Cardiac muscle cell (in vitro differentiated cells and primary cell): ENCODE measurements around the gene EVA1B. TPM values are rescaled to one million over a fixed set of nuclear protein-coding genes. Genes with fewer than 3 reads are reported as not detected.

Experiments
- DNase-seq, 2 donors: peaks; one replicate each; pipeline versions ENCODE4 v3.0.0 to v3.0.0-alpha.2; 2010 to 2017; ENCODE audit warnings: low read depth in 1 of 2, low spot score in 1 of 2
- H3K27ac ChIP-seq: fragments of 200-600 bp; sonication (generic); 2 replicates; pipeline ENCODE4 v1.5.1; 2016
- H3K27me3 ChIP-seq: fragments of 200-600 bp; sonication (generic); 2 replicates; pipeline ENCODE4 v1.6.0; 2016; ENCODE audit warnings: control low read depth
- H3K36me3 ChIP-seq: fragments of 200-600 bp; sonication (generic); 2 replicates; pipeline ENCODE4 v1.5.1; 2016; ENCODE audit warnings: control low read depth
- H3K4me1 ChIP-seq: fragments of 200-600 bp; sonication (generic); 2 replicates; pipeline ENCODE4 v1.8.1; 2017; ENCODE audit warnings: low read depth, mild to moderate bottlenecking, mixed run types
- H3K4me3 ChIP-seq: fragments of 200-600 bp; sonication (generic); 2 replicates; pipeline ENCODE4 v1.5.1; 2016; ENCODE audit warnings: mild to moderate bottlenecking
- H3K9me3 ChIP-seq: fragments of 200-600 bp; sonication (generic); 2 replicates; pipeline ENCODE4 v1.5.1; 2017; ENCODE audit warnings: low read depth, mild to moderate bottlenecking, control low read depth
- polyA plus RNA-seq: library from polyadenylated mRNA; unstranded; fragments of >200 nt; fragmentation: Nextera tagmentation; extraction: Ambion mirVana; gene quantifications from 2 replicates; pipeline ENCODE4 v1.2.1, GENCODE V29; 2016
- total RNA-seq: library from RNA; depleted of rRNA; stranded (reverse); fragments of >200 nt; gene quantifications from 2 replicates; pipeline ENCODE4 v1.2.3, GENCODE V29; 2016
- TF ChIP-seq, protein P1 (sequence below): IDR thresholded peaks from 2 replicates; pipeline ENCODE4 v1.5.1; 2012; ENCODE audit warnings: low read depth, mild to moderate bottlenecking, low read length

The EVA1B gene
- total and polyA plus RNA-seq, 2 experiments from 2014 or later, result 24.5 to 40.4 TPM

GRCh38 chr1:36355811-36356210, 32.4 kb upstream of the EVA1B start:
- no peak for DNase-seq
- TF ChIP-seq, protein P1, sequence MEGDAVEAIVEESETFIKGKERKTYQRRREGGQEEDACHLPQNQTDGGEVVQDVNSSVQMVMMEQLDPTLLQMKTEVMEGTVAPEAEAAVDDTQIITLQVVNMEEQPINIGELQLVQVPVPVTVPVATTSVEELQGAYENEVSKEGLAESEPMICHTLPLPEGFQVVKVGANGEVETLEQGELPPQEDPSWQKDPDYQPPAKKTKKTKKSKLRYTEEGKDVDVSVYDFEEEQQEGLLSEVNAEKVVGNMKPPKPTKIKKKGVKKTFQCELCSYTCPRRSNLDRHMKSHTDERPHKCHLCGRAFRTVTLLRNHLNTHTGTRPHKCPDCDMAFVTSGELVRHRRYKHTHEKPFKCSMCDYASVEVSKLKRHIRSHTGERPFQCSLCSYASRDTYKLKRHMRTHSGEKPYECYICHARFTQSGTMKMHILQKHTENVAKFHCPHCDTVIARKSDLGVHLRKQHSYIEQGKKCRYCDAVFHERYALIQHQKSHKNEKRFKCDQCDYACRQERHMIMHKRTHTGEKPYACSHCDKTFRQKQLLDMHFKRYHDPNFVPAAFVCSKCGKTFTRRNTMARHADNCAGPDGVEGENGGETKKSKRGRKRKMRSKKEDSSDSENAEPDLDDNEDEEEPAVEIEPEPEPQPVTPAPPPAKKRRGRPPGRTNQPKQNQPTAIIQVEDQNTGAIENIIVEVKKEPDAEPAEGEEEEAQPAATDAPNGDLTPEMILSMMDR, result no peak
- peaks cover 18% of the 10 kb centered on the region for H3K36me3 ChIP-seq

GRCh38 chr1:36354486-36354885, 31.0 kb upstream of the EVA1B start:
- Histone ChIP-seq H3K36me3 (peaks cover 20% of the 10 kb centered on the region), H3K9me3 (no peaks in the 10 kb centered on the region), H3K4me3 (no peak overlapping the region), H3K27ac (no peak overlapping the region), H3K27me3 (no peaks in the 10 kb centered on the region), H3K4me1 (no peaks in the 10 kb centered on the region)
- DNase-seq, result no peak
- TF ChIP-seq, protein P1, result no peak

More at GRCh38 chr1:36355811-36356210, 32.4 kb upstream of the EVA1B start:
- H3K4me1 ChIP-seq, result no peaks in the 10 kb centered on the region
- no peak overlapping the region for H3K27ac ChIP-seq
- H3K27me3 ChIP-seq, result no peaks in the 10 kb centered on the region
- H3K9me3 ChIP-seq, result no peaks in the 10 kb centered on the region
- no peak overlapping the region for H3K4me3 ChIP-seq

- peak overlapping the region; percentile 57 for H3K27ac ChIP-seq
- TF ChIP-seq, protein P1, result no peak
Observed at GRCh38 chr1:36352910-36353878, 29.7 kb upstream of the EVA1B start.

GRCh38 chr1:36352125-36352909, 28.9 kb upstream of the EVA1B start:
- TF ChIP-seq, protein P1, result peak; percentile 21
- Histone ChIP-seq H3K9me3 (no peaks in the 10 kb centered on the region), H3K27ac (peak overlapping the region; percentile 57), H3K27me3 (no peaks in the 10 kb centered on the region), H3K36me3 (peaks cover 17% of the 10 kb centered on the region), H3K4me3 (no peak overlapping the region), H3K4me1 (no peaks in the 10 kb centered on the region)
- peak; percentile 31 to 62 for DNase-seq

More at GRCh38 chr1:36352910-36353878, 29.7 kb upstream of the EVA1B start:
- Histone ChIP-seq H3K4me1 (no peaks in the 10 kb centered on the region), H3K27me3 (no peaks in the 10 kb centered on the region), H3K36me3 (peaks cover 19% of the 10 kb centered on the region), H3K9me3 (no peaks in the 10 kb centered on the region), H3K4me3 (no peak overlapping the region)
- peak in 1 of 2 donors; percentile 53 for DNase-seq

DNA sequence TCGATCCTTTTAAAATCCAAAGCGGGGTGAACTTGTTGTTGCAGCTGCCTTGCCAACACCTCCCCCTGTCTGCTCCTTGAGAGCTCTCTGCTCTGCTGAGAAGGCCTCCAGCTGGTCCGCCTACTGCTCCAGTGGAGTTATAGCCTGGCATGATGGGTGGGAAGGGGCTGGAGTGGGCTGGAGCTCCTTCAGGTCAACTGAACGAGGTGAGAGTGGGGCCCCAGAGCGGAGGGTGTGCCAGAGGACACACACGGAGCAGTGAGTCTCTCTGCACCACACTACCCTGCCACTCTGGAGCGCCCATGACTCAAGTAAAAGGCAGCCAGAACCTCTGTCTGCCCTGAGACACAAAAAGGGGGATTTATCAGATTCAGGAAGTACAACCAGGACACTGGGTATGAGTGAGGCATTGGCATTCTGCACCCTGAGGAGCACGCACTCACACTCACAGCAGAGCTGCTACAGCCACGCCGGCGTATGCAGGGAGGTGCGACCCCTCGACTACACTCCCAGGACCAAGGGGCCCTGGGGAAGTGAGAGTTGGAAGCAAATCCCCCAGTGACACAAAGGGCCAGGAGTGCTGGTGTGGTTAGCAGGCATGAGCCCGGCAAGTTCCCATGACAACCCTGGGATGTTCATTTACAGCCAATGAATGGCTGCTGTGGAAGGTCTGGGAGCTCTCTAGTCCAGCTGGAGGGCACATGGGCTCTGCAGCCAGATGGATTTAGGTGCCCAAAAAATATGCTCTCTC, 28.0 kb upstream of the EVA1B start:
- H3K36me3 ChIP-seq, result peaks cover 17% of the 10 kb centered on the region

More for the DNA sequence above, 28.0 kb upstream of the EVA1B start:
- no peaks in the 10 kb centered on the region for H3K27me3 ChIP-seq
- TF ChIP-seq, protein P1, result peak; percentile 18
- no peaks in the 10 kb centered on the region for H3K9me3 ChIP-seq
- H3K4me3 ChIP-seq, result no peak overlapping the region
- DNase-seq, result peak in 1 of 2 donors; percentile 73
- H3K27ac ChIP-seq, result no peak overlapping the region
- no peaks in the 10 kb centered on the region for H3K4me1 ChIP-seq
